T-cell (primary cell): ENCODE data around the gene CT47B1. TPM values are rescaled to one million over a fixed set of nuclear protein-coding genes. Genes with fewer than 3 reads are reported as not detected.
"Not testable (repeated sequence)": the region's sequence is repeated elsewhere in the genome, so short reads cannot be mapped to it uniquely, and the experiment has no call there.

Source experiments
- ATAC-seq, 4 experiments: fragments of 200-7000 bp in 3 of 4; fragments of 150-1000 bp in 1 of 4; cut with Tn5 transposase; replicated peaks in 1 of 4; 1 replicate in 3 of 4; 2 replicates in 1 of 4; pipeline ENCODE4 v1.10.0; 2021; ENCODE audit warnings: moderate library complexity in 3 of 4, mild to moderate bottlenecking in 2 of 4, moderate number of reproducible peaks in 1 of 4
- CTCF ChIA-PET, 2 donors: fragments of 300-600 bp; sonication (Branson Sonifier 250); formaldehyde crosslinking; loops; one replicate each; lab custom pipeline; 2022; ENCODE audit warnings: antibody characterized with exemption in 2 of 2; lab: Charles Lee
- POLR2A ChIA-PET, 2 donors: fragments of 300-600 bp; sonication (Branson Sonifier 250); formaldehyde crosslinking; loops; one replicate each; lab custom pipeline; 2022; ENCODE audit warnings: antibody characterized with exemption in 2 of 2; lab: Charles Lee
- DNase-seq, 35 experiments: peaks; one replicate each; pipeline versions ENCODE4 v3.0.0 to v3.0.0-alpha.2; 2013 to 2023
- H3K27ac ChIP-seq: one replicate; pipeline ENCODE4 v1.5.1; 2013; ENCODE audit warnings: low read length
- H3K27me3 ChIP-seq, 2 experiments: replicated peaks in 1 of 2; 1 replicate in 1 of 2; 2 replicates in 1 of 2; pipeline versions ENCODE4 v1.6.1 to v1.7.0; 2013; ENCODE audit warnings: low read length in 1 of 2, mixed read lengths in 1 of 2; ENCODE audit not compliant: control insufficient read depth in 2 of 2, insufficient read depth in 2 of 2; ENCODE audit errors: extremely low read depth in 1 of 2
- H3K36me3 ChIP-seq, 2 donors: 1 replicate in 1 of 2; 2 replicates in 1 of 2; pipeline versions ENCODE4 v1.6.1 to v1.7.0; 2013; ENCODE audit warnings: low read length in 1 of 2; ENCODE audit not compliant: control insufficient read depth in 2 of 2, insufficient read depth in 1 of 2; ENCODE audit errors: extremely low read depth in 1 of 2
- H3K4me1 ChIP-seq, 2 experiments: 1 replicate in 1 of 2; 2 replicates in 1 of 2; pipeline versions ENCODE4 v1.6.1 to v1.7.0; 2013; ENCODE audit warnings: low read length in 2 of 2, mixed read lengths in 1 of 2; ENCODE audit not compliant: insufficient read depth in 2 of 2, control insufficient read depth in 1 of 2; ENCODE audit errors: extremely low read depth in 1 of 2
- H3K4me3 ChIP-seq, 2 donors: 1 replicate in 1 of 2; 2 replicates in 1 of 2; pipeline versions ENCODE4 v1.5.1 to v1.7.0; 2013; ENCODE audit warnings: mild to moderate bottlenecking in 2 of 2, low read length in 1 of 2, moderate library complexity in 1 of 2; ENCODE audit not compliant: control insufficient read depth in 1 of 2; ENCODE audit errors: extremely low read depth in 1 of 2
- H3K9me3 ChIP-seq: 2 replicates; pipeline ENCODE4 v1.7.0; 2013
- H3K27ac Mint-ChIP-seq, 2 donors: one replicate each; pipeline ENCODE4 v1.8.0; 2020 to 2021; ENCODE audit warnings: mild to moderate bottlenecking in 2 of 2, mixed read lengths in 2 of 2
- H3K27me3 Mint-ChIP-seq, 2 donors: one replicate each; pipeline ENCODE4 v1.8.0; 2021 to 2022; ENCODE audit warnings: mixed read lengths in 2 of 2
- H3K36me3 Mint-ChIP-seq: one replicate; pipeline ENCODE4 v1.8.0; 2021; ENCODE audit warnings: mixed read lengths
- H3K4me1 Mint-ChIP-seq, 3 donors: one replicate each; pipeline ENCODE4 v1.8.0; 2020 to 2022; ENCODE audit warnings: mixed read lengths in 3 of 3, mild to moderate bottlenecking in 1 of 3
- H3K4me3 Mint-ChIP-seq, 3 donors: one replicate each; pipeline ENCODE4 v1.8.0; 2020 to 2022; ENCODE audit warnings: mild to moderate bottlenecking in 3 of 3, mixed read lengths in 3 of 3, moderate library complexity in 3 of 3
- H3K9me3 Mint-ChIP-seq, 3 donors: one replicate each; pipeline ENCODE4 v1.8.0; 2020 to 2022; ENCODE audit warnings: mixed read lengths in 3 of 3
- WGBS: methylation state at CpG from one replicate; pipeline ENCODE4 v1.1.5; 2013; ENCODE audit warnings: missing lambda C conversion rate; ENCODE audit not compliant: insufficient coverage; 5-methylcytosine and 5-hydroxymethylcytosine counted together
- total RNA-seq, 35 experiments: library from RNA in 6 of 35; stranded (reverse) in 6 of 35; fragments of 120-200 nt in 1 of 35; gene quantifications; one replicate each; pipeline versions ENCODE4 v1.2.1 to v1.2.4 and lab custom pipeline; 2013 to 2026

CT47B1 gene
- total RNA-seq = not detected
- total RNA-seq (2013) = not detected
- 0 to 0.07 (median 0) reads per million in 29 experiments for total RNA-seq (lab: John Stamatoyannopoulos, UW)

GRCh38 chrX:120875766-120876165 is at the start of gene CT47B1:
Gene CT47B1, minus strand, starts transcription at chrX:120875866. Its CDS starts 196 bp downstream, at chrX:120875670.
- H3K9me3 ChIP-seq, CTCF ChIA-PET, DNase-seq, H3K27ac ChIP-seq, H3K4me3 ChIP-seq, H3K36me3 ChIP-seq, H3K4me1 Mint-ChIP-seq, H3K36me3 Mint-ChIP-seq, ATAC-seq, H3K27me3 ChIP-seq, H3K4me3 Mint-ChIP-seq, H3K4me1 ChIP-seq, POLR2A ChIA-PET, H3K27ac Mint-ChIP-seq, H3K27me3 Mint-ChIP-seq, H3K9me3 Mint-ChIP-seq: not testable (repeated sequence)
- WGBS = no CpG with 5 or more reads among the region's 7 CpGs

GRCh38 chrX:120874678-120875557 is 748 bp downstream of the CT47B1 start:
- Histone ChIP-seq H3K9me3 (no peaks in the 10 kb centered on the region), H3K36me3 (no peaks in the 10 kb centered on the region), H3K27ac (no peak overlapping the region), H3K27me3 (no peaks in the 10 kb centered on the region), H3K4me3 (no peak overlapping the region), H3K4me1 (no peaks in the 10 kb centered on the region)
- ATAC-seq = no peak
- no peak for DNase-seq
- H3K27ac Mint-ChIP-seq = no peak overlapping the region
- H3K4me3 Mint-ChIP-seq = no peak overlapping the region
- CTCF ChIA-PET = no interaction called here
- H3K4me1 Mint-ChIP-seq = no peaks in the 10 kb centered on the region
- POLR2A ChIA-PET = no interaction called here
- no peaks in the 10 kb centered on the region for H3K9me3 Mint-ChIP-seq
- 80% methylated on average over 1 of the region's 61 CpGs for WGBS
- H3K36me3 Mint-ChIP-seq = no peaks in the 10 kb centered on the region
- H3K27me3 Mint-ChIP-seq = peaks cover 0 to 8% of the 10 kb centered on the region in 2 donors

GRCh38 chrX:120857240-120857639 is 18.4 kb downstream of the CT47B1 start:
- DNase-seq = no peak
- CTCF ChIA-PET = no interaction called here
- POLR2A ChIA-PET = no interaction called here

GRCh38 chrX:120840827-120841226 is 34.8 kb downstream of the CT47B1 start:
- Histone ChIP-seq H3K27me3 (no peaks in the 10 kb centered on the region), H3K36me3 (no peaks in the 10 kb centered on the region), H3K27ac (no peak overlapping the region), H3K4me1 (no peaks in the 10 kb centered on the region), H3K4me3 (no peak overlapping the region), H3K9me3 (no peaks in the 10 kb centered on the region)
- Mint-ChIP-seq H3K4me1 (no peaks in the 10 kb centered on the region), H3K27ac (no peak overlapping the region), H3K36me3 (no peaks in the 10 kb centered on the region), H3K4me3 (no peak overlapping the region), H3K9me3 (no peaks in the 10 kb centered on the region), H3K27me3 (peaks cover 2 to 5% of the 10 kb centered on the region in 2 donors)
- ATAC-seq (no peak), DNase-seq (no peak)
- ChIA-PET POLR2A (no interaction called here), CTCF (no interaction called here)
- WGBS = 33% methylated on average over 1 of the region's 2 CpGs

More at GRCh38 chrX:120857240-120857639, 18.4 kb downstream of the CT47B1 start:
- no peaks in the 10 kb centered on the region for H3K4me1 ChIP-seq
- Mint-ChIP-seq H3K4me1 (peaks cover 0 to 14% (median 7%) of the 10 kb centered on the region in 3 donors), H3K27ac (no peak overlapping the region), H3K36me3 (no peaks in the 10 kb centered on the region), H3K27me3 (peaks cover 0 to 9% of the 10 kb centered on the region in 2 donors), H3K9me3 (no peaks in the 10 kb centered on the region), H3K4me3 (no peak overlapping the region)
- no peak for ATAC-seq
- H3K27ac ChIP-seq = no peak overlapping the region
- no peaks in the 10 kb centered on the region for H3K36me3 ChIP-seq
- no peaks in the 10 kb centered on the region for H3K9me3 ChIP-seq
- WGBS = 60% methylated on average over 2 of the region's 4 CpGs
- no peaks in the 10 kb centered on the region for H3K27me3 ChIP-seq
- no peak overlapping the region for H3K4me3 ChIP-seq

GRCh38 chrX:120839491-120839890 is 36.2 kb downstream of the CT47B1 start:
- peaks cover 2 to 9% of the 10 kb centered on the region in 2 donors for H3K27me3 Mint-ChIP-seq
- H3K36me3 Mint-ChIP-seq = no peaks in the 10 kb centered on the region
- no peak overlapping the region for H3K27ac Mint-ChIP-seq
- Histone ChIP-seq H3K4me1 (no peaks in the 10 kb centered on the region), H3K4me3 (no peak overlapping the region), H3K36me3 (no peaks in the 10 kb centered on the region), H3K9me3 (no peaks in the 10 kb centered on the region), H3K27ac (no peak overlapping the region), H3K27me3 (no peaks in the 10 kb centered on the region)
- H3K4me3 Mint-ChIP-seq = no peak overlapping the region
- no peaks in the 10 kb centered on the region for H3K9me3 Mint-ChIP-seq
- ATAC-seq (no peak), DNase-seq (no peak)
- ChIA-PET CTCF (no interaction called here), POLR2A (interaction anchor here in 1 of 2 donors (0.5 kb wide), 1 partner anchor 455 kb away, joined by 4 read pairs; no protein-coding TSS in a partner anchor)
- H3K4me1 Mint-ChIP-seq = no peaks in the 10 kb centered on the region

GRCh38 chrX:120827213-120827612 is 48.5 kb downstream of the CT47B1 start:
- H3K27me3 Mint-ChIP-seq, H3K36me3 Mint-ChIP-seq, POLR2A ChIA-PET, DNase-seq, H3K27ac Mint-ChIP-seq, H3K27ac ChIP-seq, H3K9me3 ChIP-seq, H3K4me3 ChIP-seq, H3K27me3 ChIP-seq, ATAC-seq, H3K4me3 Mint-ChIP-seq, H3K4me1 ChIP-seq, H3K4me1 Mint-ChIP-seq, H3K36me3 ChIP-seq, CTCF ChIA-PET: not testable (repeated sequence)
- H3K9me3 Mint-ChIP-seq = peaks cover 0 to 11% (median 2%) of the 10 kb centered on the region in 3 donors
- no CpG with 5 or more reads among the region's 1 CpG for WGBS
